GM12872 (cell line): ENCODE measurements around the gene OR6F1.

Experiments
- CTCF ChIP-seq: IDR thresholded peaks from 3 replicates; pipeline ENCODE4 v1.5.1; 2011; ENCODE audit warnings: low read depth, mild to moderate bottlenecking, low read length, moderate library complexity; ENCODE audit not compliant: insufficient read depth

Gene OR6F1

GRCh38 chr1:247716546-247716945 lies at the start of gene OR6F1:
Gene OR6F1, minus strand, starts transcription at chr1:247716646. Its CDS starts 3,891 bp downstream, at chr1:247712755.
- TF ChIP-seq CTCF = no peak

GRCh38 chr1:247760456-247760855 lies 44.0 kb upstream of the OR6F1 start, which contains the start of gene OR1C1:
Gene OR1C1, minus strand, starts transcription at chr1:247760556. Its CDS starts 2,150 bp downstream, at chr1:247758406.
- no peak for TF ChIP-seq CTCF

- TF ChIP-seq CTCF = no peak
Observed at GRCh38 chr1:247749870-247750269, 33.4 kb upstream of the OR6F1 start.

- no peak for TF ChIP-seq CTCF
Observed at GRCh38 chr1:247748041-247748440, 31.6 kb upstream of the OR6F1 start, which contains the start of gene OR14A2. Gene OR14A2, minus strand, starts transcription at chr1:247748141.

- TF ChIP-seq CTCF = no peak
Observed at GRCh38 chr1:247747616-247748015, 31.2 kb upstream of the OR6F1 start.

- TF ChIP-seq CTCF = no peak
Observed at GRCh38 chr1:247746391-247746935, 30.0 kb upstream of the OR6F1 start.

- no peak for TF ChIP-seq CTCF
Observed at GRCh38 chr1:247741756-247742155, 25.3 kb upstream of the OR6F1 start.

- TF ChIP-seq CTCF = no peak
Observed at GRCh38 chr1:247740721-247741120, 24.3 kb upstream of the OR6F1 start.
